ENCODE data around the gene OLFM2. TPM values are rescaled to one million over a fixed set of nuclear protein-coding genes. Genes with fewer than 3 reads are reported as not detected.

OLFM2 gene
- total RNA-seq, 1 experiment from 2014 or later = 75.6 TPM

- peaks cover 3 to 5% of the 10 kb centered on the region in 2 experiments; a peak in 2 of 4 replicates for H3K4me1 Mint-ChIP-seq
- H2AFZ ChIP-seq (ENCODE audit: low read length) = no peak overlapping the region
- no peak overlapping the region for H3K14ac ChIP-seq (ENCODE audit: insufficient read depth, low read length)
- H3K4me1 ChIP-seq (ENCODE audit: insufficient read depth, low read length) = no peaks in the 10 kb centered on the region
- TF ChIP-seq, protein P1, sequence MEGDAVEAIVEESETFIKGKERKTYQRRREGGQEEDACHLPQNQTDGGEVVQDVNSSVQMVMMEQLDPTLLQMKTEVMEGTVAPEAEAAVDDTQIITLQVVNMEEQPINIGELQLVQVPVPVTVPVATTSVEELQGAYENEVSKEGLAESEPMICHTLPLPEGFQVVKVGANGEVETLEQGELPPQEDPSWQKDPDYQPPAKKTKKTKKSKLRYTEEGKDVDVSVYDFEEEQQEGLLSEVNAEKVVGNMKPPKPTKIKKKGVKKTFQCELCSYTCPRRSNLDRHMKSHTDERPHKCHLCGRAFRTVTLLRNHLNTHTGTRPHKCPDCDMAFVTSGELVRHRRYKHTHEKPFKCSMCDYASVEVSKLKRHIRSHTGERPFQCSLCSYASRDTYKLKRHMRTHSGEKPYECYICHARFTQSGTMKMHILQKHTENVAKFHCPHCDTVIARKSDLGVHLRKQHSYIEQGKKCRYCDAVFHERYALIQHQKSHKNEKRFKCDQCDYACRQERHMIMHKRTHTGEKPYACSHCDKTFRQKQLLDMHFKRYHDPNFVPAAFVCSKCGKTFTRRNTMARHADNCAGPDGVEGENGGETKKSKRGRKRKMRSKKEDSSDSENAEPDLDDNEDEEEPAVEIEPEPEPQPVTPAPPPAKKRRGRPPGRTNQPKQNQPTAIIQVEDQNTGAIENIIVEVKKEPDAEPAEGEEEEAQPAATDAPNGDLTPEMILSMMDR (conservative IDR thresholded peaks at IDR 0.05) = no peak
- no peak overlapping the region for H3K9ac ChIP-seq (ENCODE audit: extremely low read depth, insufficient read length, low read length)
- H3K27ac Mint-ChIP-seq = no peak overlapping the region
- no peak overlapping the region for H4K8ac ChIP-seq (replicated peaks; ENCODE audit: insufficient read length, low read depth, low read length)
- no peak overlapping the region for H4K5ac ChIP-seq (ENCODE audit: insufficient read length, low read depth, low read length)
- H3K36me3 Mint-ChIP-seq (ENCODE audit: insufficient read depth in 1 of 3, low read depth in 3 of 3) = no peaks in the 10 kb centered on the region; a peak in 2 of 7 replicates
- H3K9me3 Mint-ChIP-seq = no peaks in the 10 kb centered on the region; a peak in 1 of 5 replicates
- no peak overlapping the region for H3K4me2 ChIP-seq (ENCODE audit: insufficient read depth, insufficient read length, low read length)
- no peak overlapping the region for H2BK12ac ChIP-seq (ENCODE audit: insufficient read length, low read depth, low read length)
- no peak overlapping the region for H2BK5ac ChIP-seq (ENCODE audit: insufficient read length, low read length)
- no peaks in the 10 kb centered on the region for H4K20me1 ChIP-seq (ENCODE audit: control insufficient read depth, insufficient read depth, insufficient read length)
- no peak overlapping the region for H3K23ac ChIP-seq (ENCODE audit: insufficient read length, low read depth, low read length)
- H3K56ac ChIP-seq (ENCODE audit: insufficient read length, low read depth, low read length) = no peak overlapping the region
- no peak overlapping the region for H3T11ph ChIP-seq (ENCODE audit: low read length)
- H3K27ac ChIP-seq (ENCODE audit: insufficient read length, low read depth, low read length) = no peak overlapping the region
- no peak overlapping the region for H3K4me3 Mint-ChIP-seq
- H2BK20ac ChIP-seq (ENCODE audit: low read depth, low read length, poor library complexity, severe bottlenecking) = no peak overlapping the region
- H2AK5ac ChIP-seq (ENCODE audit: insufficient read length, low read length) = no peak overlapping the region
- no peak overlapping the region for H3K18ac ChIP-seq (ENCODE audit: insufficient read length, low read depth, low read length)
- H2BK15ac ChIP-seq (ENCODE audit: low read depth, low read length) = no peak overlapping the region
- no peaks in the 10 kb centered on the region for H3K79me1 ChIP-seq (ENCODE audit: insufficient read depth, low read depth, low read length, poor library complexity, severe bottlenecking)
- WGBS (ENCODE audit: extremely low coverage, insufficient read length, low lambda C conversion rate) = 96% methylated on average over 4 of the region's 6 CpGs
- DNase-seq = no peak
- H3K79me2 ChIP-seq (ENCODE audit: insufficient read depth, low read length) = no peaks in the 10 kb centered on the region
- peaks cover 38% of the 10 kb centered on the region for H3K27me3 Mint-ChIP-seq (ENCODE audit: low read depth)
- no peaks in the 10 kb centered on the region for H3K23me2 ChIP-seq (ENCODE audit: insufficient read length, low read depth, low read length, poor library complexity, severe bottlenecking)
- H4K91ac ChIP-seq (ENCODE audit: insufficient read length, low read depth, low read length) = no peak overlapping the region
- no peaks in the 10 kb centered on the region for H3K9me3 ChIP-seq (ENCODE audit: control insufficient read depth, low read depth, low read length)
- H3K4ac ChIP-seq (ENCODE audit: low read depth, low read length) = no peak overlapping the region
- no peaks in the 10 kb centered on the region for H3K27me3 ChIP-seq (ENCODE audit: insufficient read depth, low read length)
- H2BK120ac ChIP-seq (ENCODE audit: low read depth, low read length, poor library complexity, severe bottlenecking) = no peak overlapping the region
Measured at GRCh38 chr19:9972103-9972502, 35.8 kb upstream of the OLFM2 start.
